H1 (cell line): ENCODE measurements around the gene ROPN1. TPM values are rescaled to one million over a fixed set of nuclear protein-coding genes. Genes with fewer than 3 reads are reported as not detected.

Experiments
- CTCF ChIA-PET: fragments of 300-600 bp; sonication (Branson Sonifier 250); formaldehyde crosslinking; loops from one replicate; lab custom pipeline; 2021; ENCODE audit not compliant: partially characterized antibody; lab: Charles Lee
- POLR2A ChIA-PET: fragments of 300-600 bp; sonication (Branson Sonifier 250); formaldehyde crosslinking; loops from one replicate; lab custom pipeline; 2021; ENCODE audit warnings: inconsistent platforms; ENCODE audit not compliant: partially characterized antibody; lab: Charles Lee
- DNase-seq, 2 experiments: peaks; one replicate each; pipeline versions ENCODE4 v3.0.0 to v3.0.0-alpha.2; 2010 to 2022; ENCODE audit warnings: low spot score in 2 of 2, low read depth in 1 of 2, mixed read lengths in 1 of 2
- FAIRE-seq: peaks from 2 replicates; lab custom pipeline; 2011; peaks lifted over from hg19 to GRCh38; lab: Jason Lieb, UNC
- H2AFZ ChIP-seq: 2 replicates; pipeline ENCODE4 v1.8.1; 2012; ENCODE audit warnings: low read length, inconsistent platforms
- H2AK5ac ChIP-seq: 2 replicates; pipeline ENCODE4 v1.6.1; 2013; ENCODE audit warnings: low read depth, low read length
- H2BK120ac ChIP-seq: replicated peaks from 2 replicates; pipeline ENCODE3; 2013; ENCODE audit warnings: low read depth, low read length, inconsistent platforms
- H2BK12ac ChIP-seq: 2 replicates; pipeline ENCODE4 v1.6.1; 2013; ENCODE audit warnings: low read depth, low read length
- H2BK15ac ChIP-seq: 2 replicates; pipeline ENCODE4 v1.6.1; 2013; ENCODE audit warnings: low read length
- H2BK20ac ChIP-seq: 2 replicates; pipeline ENCODE4 v1.6.1; 2013; ENCODE audit warnings: low read length
- H2BK5ac ChIP-seq: 2 replicates; pipeline ENCODE4 v1.6.1; 2013; ENCODE audit warnings: low read depth, low read length
- H3K14ac ChIP-seq: 2 replicates; pipeline ENCODE4 v1.6.1; 2013; ENCODE audit warnings: inconsistent platforms; ENCODE audit not compliant: insufficient read length
- H3K18ac ChIP-seq: 2 replicates; pipeline ENCODE4 v1.6.1; 2013; ENCODE audit warnings: low read length; ENCODE audit errors: extremely low read depth
- H3K23ac ChIP-seq: 2 replicates; pipeline ENCODE4 v1.6.1; 2013; ENCODE audit warnings: inconsistent platforms; ENCODE audit not compliant: insufficient read length
- H3K23me2 ChIP-seq: 2 replicates; pipeline ENCODE4 v1.6.1; 2013; ENCODE audit warnings: low read depth, low read length
- H3K27ac ChIP-seq: 2 replicates; pipeline ENCODE4 v1.6.1; 2011; ENCODE audit warnings: low read depth, low read length, inconsistent platforms
- H3K27me3 ChIP-seq, 4 experiments: replicated peaks in 1 of 4; 1 replicate in 1 of 4; 2 replicates in 3 of 4; pipeline versions ENCODE4 v1.6.1 to v1.8.1; 2011 to 2013; ENCODE audit warnings: low read length in 3 of 4, mild to moderate bottlenecking in 3 of 4, inconsistent platforms in 2 of 4, mixed read lengths in 2 of 4, moderate library complexity in 1 of 4; ENCODE audit not compliant: control insufficient read depth in 3 of 4, insufficient read depth in 3 of 4; ENCODE audit errors: extremely low read depth in 1 of 4
- H3K36me3 ChIP-seq, 4 experiments: 2 replicates each; pipeline versions ENCODE4 v1.6.1 to v1.8.1; 2011 to 2013; ENCODE audit warnings: mild to moderate bottlenecking in 4 of 4, low read length in 3 of 4, moderate library complexity in 2 of 4, control low read depth in 1 of 4, inconsistent platforms in 1 of 4; ENCODE audit not compliant: insufficient read depth in 4 of 4, control insufficient read depth in 2 of 4
- H3K4ac ChIP-seq: replicated peaks from 2 replicates; pipeline ENCODE3; 2013; ENCODE audit warnings: low read length, low read depth, mixed read lengths, inconsistent platforms; ENCODE audit not compliant: insufficient read length
- H3K4me1 ChIP-seq, 4 experiments: replicated peaks in 1 of 4; 1 replicate in 1 of 4; 2 replicates in 3 of 4; pipeline versions ENCODE4 v1.6.1 to v1.8.1; 2011 to 2013; ENCODE audit warnings: low read length in 3 of 4, inconsistent platforms in 2 of 4, mixed read lengths in 1 of 4; ENCODE audit not compliant: insufficient read depth in 4 of 4, control insufficient read depth in 3 of 4
- H3K4me2 ChIP-seq, 2 experiments: 2 replicates each; pipeline versions ENCODE4 v1.6.1 to v1.8.1; 2011 to 2013; ENCODE audit warnings: low read depth in 2 of 2, low read length in 2 of 2, control low read depth in 1 of 2, inconsistent platforms in 1 of 2, mild to moderate bottlenecking in 1 of 2; ENCODE audit not compliant: insufficient read depth in 1 of 2
- H3K4me3 ChIP-seq, 4 experiments: fragments of 200-600, 300-600 bp in 1 of 4; sonication (generic), shearing (Covaris generic), sonication (Bioruptor Twin) in 1 of 4; 2 replicates each; pipeline versions ENCODE4 v1.5.1 to v1.8.1; 2011 to 2016; ENCODE audit warnings: low read length in 4 of 4, low read depth in 3 of 4, control low read depth in 2 of 4, inconsistent platforms in 2 of 4, mild to moderate bottlenecking in 2 of 4, mixed read lengths in 1 of 4, moderate library complexity in 1 of 4; ENCODE audit not compliant: insufficient read depth in 2 of 4; ENCODE audit errors: extremely low read depth in 1 of 4
- H3K56ac ChIP-seq: replicated peaks from 2 replicates; pipeline ENCODE3; 2013; ENCODE audit warnings: low read depth, mild to moderate bottlenecking, mixed read lengths, low read length, inconsistent platforms; ENCODE audit not compliant: insufficient read length
- H3K79me1 ChIP-seq: 2 replicates; pipeline ENCODE4 v1.6.1; 2013; ENCODE audit warnings: low read depth, low read length, control low read depth
- H3K79me2 ChIP-seq, 2 experiments: 2 replicates each; pipeline versions ENCODE4 v1.6.1 to v1.8.1; 2012 to 2013; ENCODE audit warnings: low read length in 2 of 2, mild to moderate bottlenecking in 2 of 2, inconsistent platforms in 1 of 2; ENCODE audit not compliant: insufficient read depth in 2 of 2, control insufficient read depth in 1 of 2
- H3K9ac ChIP-seq, 4 experiments: replicated peaks in 1 of 4; 1 replicate in 1 of 4; 2 replicates in 3 of 4; pipeline versions ENCODE4 v1.6.1 to v1.8.1; 2011 to 2013; ENCODE audit warnings: low read depth in 3 of 4, low read length in 3 of 4, control low read depth in 2 of 4, mild to moderate bottlenecking in 2 of 4, moderate library complexity in 2 of 4, inconsistent platforms in 1 of 4; ENCODE audit errors: extremely low read depth in 1 of 4
- H3K9me3 ChIP-seq, 2 experiments: 2 replicates each; pipeline versions ENCODE4 v1.6.1 to v1.8.1; 2012 to 2013; ENCODE audit warnings: mild to moderate bottlenecking in 2 of 2, moderate library complexity in 2 of 2, control low read depth in 1 of 2, inconsistent platforms in 1 of 2, low read depth in 1 of 2, low read length in 1 of 2, mixed read lengths in 1 of 2; ENCODE audit not compliant: insufficient read depth in 2 of 2
- H4K20me1 ChIP-seq, 2 experiments: replicated peaks in 1 of 2; 2 replicates each; pipeline versions ENCODE3 to v1.8.1; 2011 to 2013; ENCODE audit warnings: inconsistent platforms in 2 of 2, low read length in 2 of 2, mild to moderate bottlenecking in 1 of 2; ENCODE audit not compliant: insufficient read depth in 2 of 2, control insufficient read depth in 1 of 2
- H4K5ac ChIP-seq: 2 replicates; pipeline ENCODE4 v1.6.1; 2013; ENCODE audit warnings: low read length, low read depth, mixed read lengths, inconsistent platforms; ENCODE audit not compliant: insufficient read length
- H4K8ac ChIP-seq: 2 replicates; pipeline ENCODE4 v1.8.0; 2013; ENCODE audit warnings: mild to moderate bottlenecking, moderate library complexity, low read length, inconsistent platforms; ENCODE audit not compliant: insufficient read depth; ENCODE audit errors: extremely low read depth
- H4K91ac ChIP-seq: replicated peaks from 2 replicates; pipeline ENCODE3; 2013; ENCODE audit warnings: low read length, mixed read lengths, inconsistent platforms; ENCODE audit not compliant: insufficient read length
- CHD2 ChIP-seq: IDR thresholded peaks from 2 replicates; pipeline ENCODE4 v1.6.1; 2012; ENCODE audit warnings: low read length, improper control_type of control experiment
- EGR1 ChIP-seq: IDR thresholded peaks from 2 replicates; pipeline ENCODE4 v1.6.1; 2011; ENCODE audit warnings: low read depth, low read length, borderline replicate concordance
- EZH2 ChIP-seq: fragments of 200-600 bp; sonication (generic); IDR thresholded peaks from 2 replicates; pipeline ENCODE4 v1.7.1; 2012; ENCODE audit warnings: low read depth, mild to moderate bottlenecking, moderate library complexity, low read length, inconsistent platforms; ENCODE audit not compliant: severe bottlenecking
- JUN ChIP-seq: IDR thresholded peaks from 2 replicates; pipeline ENCODE4 v1.6.1; 2011; ENCODE audit warnings: low read depth, mild to moderate bottlenecking, improper control_type of control experiment, low read length
- JUND ChIP-seq: IDR thresholded peaks from 2 replicates; pipeline ENCODE4 v1.6.1; 2011; ENCODE audit warnings: mild to moderate bottlenecking, improper control_type of control experiment, low read length
- NANOG ChIP-seq: IDR thresholded peaks from 2 replicates; pipeline ENCODE4 v1.6.1; 2011; ENCODE audit warnings: low read length, low read depth, mild to moderate bottlenecking, inconsistent platforms; ENCODE audit not compliant: insufficient read depth, poor library complexity, severe bottlenecking
- POLR2A ChIP-seq, 2 experiments: IDR thresholded peaks; 1 replicate in 1 of 2; 2 replicates in 1 of 2; pipeline ENCODE4 v1.6.1; 2011; ENCODE audit warnings: low read depth in 2 of 2, low read length in 2 of 2, mild to moderate bottlenecking in 2 of 2; ENCODE audit errors: control extremely low read depth in 1 of 2
- SAP30 ChIP-seq: fragments of 300-600 bp; sonication (generic); IDR thresholded peaks from 2 replicates; pipeline ENCODE4 v1.7.1; 2012; ENCODE audit warnings: low read length, moderate library complexity, mild to moderate bottlenecking, inconsistent platforms; ENCODE audit not compliant: insufficient read depth, insufficient replicate concordance
- SIN3A ChIP-seq, 2 experiments: IDR thresholded peaks in 1 of 2; conservative IDR thresholded peaks in 1 of 2; 2 replicates each; pipeline ENCODE4 v1.6.1; 2011 to 2012; ENCODE audit warnings: low read length in 2 of 2, improper control_type of control experiment in 1 of 2, low read depth in 1 of 2, mild to moderate bottlenecking in 1 of 2
- SP1 ChIP-seq: IDR thresholded peaks from 2 replicates; pipeline ENCODE4 v1.6.1; 2011; ENCODE audit warnings: low read depth, low read length
- TBP ChIP-seq: IDR thresholded peaks from 2 replicates; pipeline ENCODE4 v1.6.1; 2011; ENCODE audit warnings: low read depth, low read length, improper control_type of control experiment
- TEAD4 ChIP-seq: IDR thresholded peaks from 2 replicates; pipeline ENCODE4 v1.6.1; 2012; ENCODE audit warnings: low read depth, low read length, inconsistent platforms, mixed read lengths
- polyA plus RNA-seq, 7 experiments: library from polyadenylated mRNA; depleted of rRNA in 3 of 7; stranded (reverse) in 5 of 7; unstranded in 2 of 7; fragments of >200 nt in 5 of 7; fragments of 200-250 nt in 2 of 7; gene quantifications; 1 replicate in 5 of 7; 2 replicates in 1 of 7; 4 replicates in 1 of 7; pipeline versions ENCODE4 v1.2.1 to v1.2.3, GENCODE V29; 2011 to 2013; ENCODE audit warnings: missing spikeins in 2 of 7, mixed read lengths in 2 of 7
- total RNA-seq: library from RNA; stranded (reverse); fragmentation: NEBNext Ultra II Directional; extraction: Animal tissue kit (Norgen Biotek cat#: 25700); gene quantifications from 2 replicates; pipeline ENCODE4 v1.2.1, GENCODE V29; 2021
- TF ChIP-seq, protein P1 (sequence below): IDR thresholded peaks from 2 replicates; pipeline ENCODE4 v1.6.1; 2012; ENCODE audit warnings: inconsistent platforms

ROPN1 gene
- total and polyA plus RNA-seq, 2 of the 8 experiments (the other 6 are each of a cell fraction or from before 2014, with no cell fraction given): 0.03 TPM; not detected in 1

GRCh38 chr3:123930445-123930844, 61.5 kb downstream of the ROPN1 start:
- Histone ChIP-seq H3K27me3 (no peaks in the 10 kb centered on the region), H4K20me1 (no peaks in the 10 kb centered on the region), H3K56ac (no peak overlapping the region), H3K18ac (no peak overlapping the region), H3K79me2 (no peaks in the 10 kb centered on the region), H2BK5ac (no peak overlapping the region), H2AK5ac (no peak overlapping the region), H3K4me2 (no peak overlapping the region), H4K8ac (no peak overlapping the region), H3K14ac (no peak overlapping the region), H3K27ac (no peak overlapping the region), H3K23me2 (no peaks in the 10 kb centered on the region), H3K4me1 (no peaks in the 10 kb centered on the region), H4K91ac (no peak overlapping the region), H3K4ac (no peak overlapping the region), H3K79me1 (no peaks in the 10 kb centered on the region), H3K23ac (no peak overlapping the region), H2BK20ac (no peak overlapping the region), H3K9me3 (no peaks in the 10 kb centered on the region), H3K4me3 (no peak overlapping the region), H2BK120ac (no peak overlapping the region), H2BK15ac (no peak overlapping the region), H3K36me3 (peaks cover 2 to 57% (median 14%) of the 10 kb centered on the region in 4 experiments; a peak in 7 of 8 replicates), H3K9ac (no peak overlapping the region), H2AFZ (no peak overlapping the region), H4K5ac (no peak overlapping the region), H2BK12ac (no peak overlapping the region)
- DNase-seq (no peak), FAIRE-seq (no peak)
- POLR2A ChIA-PET: no interaction called here
- CTCF ChIA-PET: no interaction called here
- TF ChIP-seq SIN3A (conservative IDR thresholded peaks at IDR 0.05 in 1 of 2, IDR thresholded peaks at IDR 0.05 in 1 of 2; ENCODE audit: low read depth in 1 of 2, low read length in 2 of 2): no peak
- TF ChIP-seq JUND: no peak
- TF ChIP-seq JUN: no peak
- TF ChIP-seq EGR1: no peak
- no peak for TF ChIP-seq SAP30
- no peak for TF ChIP-seq CHD2
- TF ChIP-seq, protein P1, sequence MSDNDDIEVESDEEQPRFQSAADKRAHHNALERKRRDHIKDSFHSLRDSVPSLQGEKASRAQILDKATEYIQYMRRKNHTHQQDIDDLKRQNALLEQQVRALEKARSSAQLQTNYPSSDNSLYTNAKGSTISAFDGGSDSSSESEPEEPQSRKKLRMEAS: no peak
- no peak for TF ChIP-seq NANOG
- no peak for TF ChIP-seq TBP
- TF ChIP-seq TEAD4: no peak
- no peak for TF ChIP-seq SP1
- no peak for TF ChIP-seq POLR2A (IDR thresholded peaks at IDR 0.05; ENCODE audit: control extremely low read depth in 1 of 2, low read depth in 2 of 2, low read length in 2 of 2)
- TF ChIP-seq EZH2: no peak
